GM19372 (cell line): Measurements from ENCODE around the gene ACAT2.
"Not testable (repeated sequence)": the region's sequence is repeated elsewhere in the genome, so short reads cannot be mapped to it uniquely, and the experiment has no call there.

Experiments used
- ATAC-seq: cut with Tn5 transposase; IDR thresholded peaks from one replicate; pipeline ENCODE4 v1.9.1; 2021; ENCODE audit warnings: mild to moderate bottlenecking, low read depth, moderate library complexity; ENCODE audit not compliant: unreplicated experiment

Gene ACAT2

DNA sequence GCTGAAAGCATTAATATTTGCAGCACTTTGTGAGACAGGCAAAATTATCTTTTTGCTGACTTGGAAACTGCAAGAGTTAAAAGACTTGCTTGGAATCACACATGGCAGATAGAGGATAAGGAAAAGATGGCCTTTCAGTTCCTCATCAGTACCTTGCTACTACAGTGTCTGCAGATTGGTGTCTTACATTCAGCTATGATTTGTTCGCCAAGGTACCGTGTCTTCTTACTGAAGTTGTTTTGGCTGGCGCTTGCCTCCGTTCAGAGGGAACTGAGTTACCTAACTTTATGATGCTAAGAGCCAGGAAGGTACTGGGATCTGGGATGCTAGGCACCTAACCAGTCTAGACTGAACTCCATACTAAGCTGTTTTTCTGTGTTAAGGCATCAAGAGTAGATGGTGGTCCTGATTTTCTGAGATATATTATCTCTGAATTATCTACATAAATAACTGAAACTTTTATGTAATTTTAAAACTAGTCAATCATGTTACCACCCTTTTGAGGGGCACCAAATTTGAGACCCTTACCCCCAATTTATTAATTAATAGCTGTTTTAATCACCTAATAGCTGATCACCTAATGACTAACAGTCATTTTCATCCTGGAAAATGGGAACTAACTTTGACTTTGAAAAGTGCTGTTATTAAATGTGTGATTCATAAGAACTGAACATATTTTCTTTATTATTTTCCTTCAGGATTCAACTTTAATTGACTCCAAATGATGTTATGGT, 32.1 kb upstream of the ACAT2 start:
- no peak for ATAC-seq

DNA sequence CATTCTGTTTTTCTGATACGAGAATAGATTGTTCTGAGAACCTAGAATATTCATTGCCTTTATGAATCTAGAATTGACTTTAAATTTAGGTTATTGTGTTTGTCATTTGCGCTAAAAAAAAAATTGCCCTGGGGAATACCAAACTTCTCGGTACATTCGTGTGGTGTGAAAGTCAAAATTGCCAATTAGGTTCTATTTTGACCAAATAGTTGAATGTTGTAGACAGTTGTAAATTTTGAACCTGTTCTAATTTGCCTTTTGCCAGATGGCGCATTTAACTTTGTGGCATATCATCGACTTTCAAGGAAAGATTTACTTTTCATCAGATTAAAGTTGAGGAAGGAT, 31.5 kb upstream of the ACAT2 start:
- ATAC-seq: no peak

DNA sequence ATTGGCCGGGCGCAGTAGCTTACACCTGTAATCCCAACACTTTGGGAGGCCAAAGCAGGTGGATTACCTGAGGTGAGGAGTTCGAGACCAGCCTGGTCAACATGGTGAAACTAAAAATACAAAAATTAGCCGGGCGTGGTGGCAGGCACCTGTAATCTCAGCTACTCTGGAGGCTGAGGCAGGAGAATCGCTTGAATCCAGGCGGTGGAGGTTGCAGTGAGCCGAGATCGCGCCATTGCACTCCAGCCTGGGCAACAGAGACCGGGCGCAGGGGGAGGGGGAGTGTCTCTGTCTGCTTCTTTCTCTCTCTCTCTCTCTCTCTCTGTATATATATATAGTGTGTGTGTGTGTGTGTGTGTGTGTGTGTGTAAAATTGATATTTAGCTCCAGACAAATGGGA, 29.3 kb upstream of the ACAT2 start:
- ATAC-seq: not testable (repeated sequence)

DNA sequence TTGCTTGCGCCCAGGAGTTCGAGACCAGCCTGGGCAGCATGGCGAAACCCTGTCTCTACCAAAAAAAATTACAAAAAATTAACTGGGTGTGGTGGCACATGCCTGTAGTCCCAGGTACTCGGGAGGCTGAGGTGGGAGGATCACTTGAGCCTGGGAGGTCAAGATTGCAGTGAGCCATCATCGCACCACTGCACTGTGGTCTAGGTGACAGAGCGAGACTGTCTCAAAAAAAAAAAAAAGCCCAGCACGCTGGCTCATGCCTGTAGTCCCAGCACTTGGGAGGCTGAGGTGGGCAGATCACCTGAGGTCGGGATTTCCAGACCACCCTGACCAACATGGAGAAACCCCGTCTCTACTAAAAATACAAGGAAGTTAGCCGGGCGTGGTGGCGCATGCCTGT, 28.4 kb upstream of the ACAT2 start:
- not testable (repeated sequence) for ATAC-seq

DNA sequence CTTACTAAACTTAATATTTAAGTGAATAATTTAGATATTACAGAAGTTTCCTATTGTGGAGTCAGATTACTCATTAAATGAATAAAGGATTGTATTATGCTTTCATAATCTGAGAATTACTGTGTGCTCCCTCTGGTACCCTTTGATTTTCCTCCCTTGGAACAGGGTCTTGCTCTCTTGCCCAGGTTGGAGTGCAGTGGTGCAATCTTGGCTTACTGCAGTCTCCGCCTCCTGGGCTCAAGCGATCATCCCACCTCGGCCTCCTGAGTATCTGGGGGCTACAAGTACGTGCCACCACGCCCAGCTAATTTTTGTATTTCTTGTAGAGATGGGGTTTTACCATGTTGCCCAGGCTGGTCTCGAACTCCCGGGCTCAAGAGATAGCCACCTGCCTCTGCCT, 24.9 kb upstream of the ACAT2 start:
- ATAC-seq: no peak

DNA sequence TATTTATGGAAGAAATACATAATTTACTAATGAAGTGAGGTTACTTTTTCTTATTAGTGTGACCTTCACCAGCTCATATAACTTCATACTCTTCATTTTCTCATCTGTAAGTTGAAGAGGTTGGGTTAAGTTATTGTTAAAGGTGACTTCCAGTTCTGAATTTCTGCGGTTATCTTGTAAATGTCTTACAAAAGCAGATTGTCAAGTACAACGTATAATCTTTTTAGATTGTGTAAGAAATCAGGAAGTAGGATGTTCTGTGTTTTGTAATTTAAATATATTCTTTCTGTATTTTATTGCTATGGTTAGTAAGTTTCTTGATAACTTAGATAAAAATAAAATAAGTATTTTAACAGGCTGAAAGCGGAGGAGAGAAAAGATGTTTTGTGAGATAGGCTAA, 22.5 kb upstream of the ACAT2 start:
- ATAC-seq: no peak

DNA sequence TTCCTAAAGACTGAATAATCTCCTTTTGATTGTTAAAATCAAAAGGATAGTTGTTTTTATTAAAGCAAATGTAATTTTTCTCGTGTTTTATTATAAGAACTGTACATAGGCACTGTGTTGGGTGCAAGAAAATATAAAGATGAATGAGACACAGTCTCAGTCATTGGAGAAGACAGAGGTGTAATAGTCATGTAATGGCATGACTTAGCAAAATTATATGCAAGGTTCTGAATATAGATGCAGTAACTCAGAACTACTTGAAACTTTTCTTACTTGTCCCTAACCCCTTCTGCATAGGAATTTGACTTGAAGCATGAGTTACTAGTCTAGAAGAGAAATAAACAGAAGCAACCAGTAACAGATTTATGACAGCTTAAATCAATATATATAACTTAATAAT, 19.7 kb upstream of the ACAT2 start:
- ATAC-seq: no peak

DNA sequence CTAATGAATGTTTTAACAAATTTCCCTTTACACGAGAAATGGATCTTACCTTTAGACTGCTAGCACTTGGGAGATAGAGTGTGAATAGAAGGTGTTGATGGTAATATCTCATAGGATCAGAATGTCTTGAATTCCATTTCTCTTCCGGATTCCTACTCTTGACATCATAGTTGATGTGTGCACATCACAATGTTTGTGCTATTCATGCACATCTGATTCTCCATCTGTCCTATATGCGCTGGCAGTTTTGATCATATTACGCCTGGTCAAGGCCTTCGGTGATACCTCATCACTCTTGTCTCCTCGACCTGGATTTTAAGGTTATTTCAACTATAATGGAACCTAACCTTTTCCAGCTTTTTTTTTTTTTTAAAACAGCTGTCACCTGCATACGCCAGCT, 16.8 kb upstream of the ACAT2 start:
- no peak for ATAC-seq

DNA sequence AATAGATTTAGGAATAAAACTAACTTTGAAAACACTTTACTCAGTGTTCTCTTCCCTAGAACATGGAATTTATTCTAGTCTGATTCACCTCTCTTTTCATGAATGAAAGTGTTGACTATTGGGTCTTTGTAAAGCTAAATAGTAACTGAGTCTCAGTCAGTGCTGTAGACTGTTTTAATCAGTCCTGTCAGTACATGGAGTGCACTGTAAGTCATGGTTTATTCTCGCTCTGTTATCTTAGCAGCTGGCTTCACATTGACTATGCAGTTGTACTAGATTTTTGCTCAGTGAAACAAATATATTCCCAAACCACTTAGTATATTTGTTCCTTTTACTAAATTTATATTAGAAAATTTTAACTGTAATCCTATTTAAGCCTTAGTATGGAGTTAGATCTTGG, 15.1 kb upstream of the ACAT2 start:
- no peak for ATAC-seq

DNA sequence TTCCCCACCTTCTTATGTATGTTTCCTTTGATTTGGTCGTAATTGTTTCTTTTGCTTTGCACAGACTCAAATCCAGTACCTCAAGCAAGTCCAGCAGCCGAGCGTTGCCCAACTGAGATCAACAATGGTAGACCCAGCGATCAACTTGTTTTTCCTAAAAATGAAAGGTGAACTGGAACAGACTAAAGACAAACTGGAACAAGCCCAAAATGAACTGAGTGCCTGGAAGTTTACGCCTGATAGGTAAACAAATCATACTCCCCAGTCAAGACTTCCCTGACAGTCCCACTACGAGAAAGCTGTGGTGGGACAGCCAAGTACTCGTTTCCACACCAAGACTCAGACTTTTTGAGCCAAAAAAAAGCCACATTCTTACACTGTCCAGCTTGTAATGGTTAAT, 13.7 kb upstream of the ACAT2 start:
- ATAC-seq: not testable (repeated sequence)

DNA sequence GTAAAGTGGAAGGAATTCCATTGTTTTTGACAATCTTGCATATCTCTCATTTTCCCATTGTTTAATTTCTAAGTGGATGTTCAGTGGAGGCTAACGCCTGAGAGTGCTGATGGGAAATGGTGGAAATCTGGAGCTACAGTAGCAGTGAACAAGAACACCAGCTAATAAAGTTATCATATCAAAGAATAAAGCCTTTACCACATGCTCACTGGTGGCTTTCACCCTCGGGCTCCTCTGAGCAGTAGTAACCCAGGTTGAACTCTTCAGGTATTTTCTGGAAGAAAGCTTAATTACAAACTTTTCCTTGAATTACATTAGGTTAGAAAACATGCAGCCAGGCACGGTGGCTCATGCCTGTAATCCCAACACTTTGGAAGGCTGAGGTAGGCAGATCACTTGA, 10.4 kb upstream of the ACAT2 start:
- ATAC-seq: no peak

DNA sequence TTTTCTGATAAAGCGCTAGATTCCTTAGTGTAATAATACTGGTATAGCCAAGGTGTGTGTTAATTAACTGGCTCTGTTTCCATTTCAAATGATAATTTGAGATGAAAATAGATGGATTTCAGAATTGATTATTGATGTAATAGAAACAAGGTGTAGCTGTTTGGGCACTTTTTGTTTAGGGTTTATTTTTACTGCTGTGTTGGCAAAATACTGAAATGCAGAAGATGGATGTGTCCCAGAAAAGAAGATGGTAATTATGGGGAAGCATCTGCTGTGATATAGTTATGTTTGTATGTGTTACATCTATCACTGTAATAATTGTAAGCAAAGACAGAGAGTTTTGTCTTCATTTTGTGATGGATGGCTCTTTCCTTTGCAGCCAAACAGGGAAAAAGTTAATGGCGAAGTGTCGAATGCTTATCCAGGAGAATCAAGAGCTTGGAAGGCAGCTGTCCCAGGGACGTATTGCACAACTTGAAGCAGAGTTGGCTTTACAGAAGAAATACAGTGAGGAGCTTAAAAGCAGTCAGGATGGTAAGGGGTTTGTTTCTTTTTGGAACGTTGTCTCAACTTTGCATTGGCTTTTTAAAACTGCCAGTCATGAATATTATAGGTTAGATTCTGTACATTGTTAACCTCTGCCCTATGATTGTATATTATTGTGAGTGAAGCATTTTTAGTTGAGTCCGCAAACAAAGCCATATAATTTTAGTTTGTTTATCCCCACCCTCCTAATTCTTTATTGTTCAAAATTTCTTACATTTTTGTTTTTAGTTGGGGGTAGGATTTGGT, 8.6 kb upstream of the ACAT2 start:
- no peak for ATAC-seq

DNA sequence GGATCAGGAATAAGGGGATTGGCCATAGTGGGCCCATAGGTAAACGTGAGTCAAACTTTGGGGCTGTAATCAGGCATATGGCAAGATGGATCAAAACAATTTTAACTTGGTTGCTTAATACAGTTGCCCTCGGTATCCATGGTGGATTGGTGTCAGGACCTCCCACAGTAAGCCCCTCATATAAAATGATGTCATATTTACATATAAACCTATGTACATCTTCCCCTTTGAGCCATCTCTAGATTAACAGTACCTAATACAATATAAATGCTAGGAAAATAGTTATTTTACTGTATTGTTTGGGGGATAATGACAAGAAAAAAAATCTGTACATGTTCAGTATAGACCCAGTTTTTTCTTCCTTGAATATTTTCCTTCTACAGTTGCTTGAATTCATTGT, 7.4 kb upstream of the ACAT2 start:
- ATAC-seq: no peak

DNA sequence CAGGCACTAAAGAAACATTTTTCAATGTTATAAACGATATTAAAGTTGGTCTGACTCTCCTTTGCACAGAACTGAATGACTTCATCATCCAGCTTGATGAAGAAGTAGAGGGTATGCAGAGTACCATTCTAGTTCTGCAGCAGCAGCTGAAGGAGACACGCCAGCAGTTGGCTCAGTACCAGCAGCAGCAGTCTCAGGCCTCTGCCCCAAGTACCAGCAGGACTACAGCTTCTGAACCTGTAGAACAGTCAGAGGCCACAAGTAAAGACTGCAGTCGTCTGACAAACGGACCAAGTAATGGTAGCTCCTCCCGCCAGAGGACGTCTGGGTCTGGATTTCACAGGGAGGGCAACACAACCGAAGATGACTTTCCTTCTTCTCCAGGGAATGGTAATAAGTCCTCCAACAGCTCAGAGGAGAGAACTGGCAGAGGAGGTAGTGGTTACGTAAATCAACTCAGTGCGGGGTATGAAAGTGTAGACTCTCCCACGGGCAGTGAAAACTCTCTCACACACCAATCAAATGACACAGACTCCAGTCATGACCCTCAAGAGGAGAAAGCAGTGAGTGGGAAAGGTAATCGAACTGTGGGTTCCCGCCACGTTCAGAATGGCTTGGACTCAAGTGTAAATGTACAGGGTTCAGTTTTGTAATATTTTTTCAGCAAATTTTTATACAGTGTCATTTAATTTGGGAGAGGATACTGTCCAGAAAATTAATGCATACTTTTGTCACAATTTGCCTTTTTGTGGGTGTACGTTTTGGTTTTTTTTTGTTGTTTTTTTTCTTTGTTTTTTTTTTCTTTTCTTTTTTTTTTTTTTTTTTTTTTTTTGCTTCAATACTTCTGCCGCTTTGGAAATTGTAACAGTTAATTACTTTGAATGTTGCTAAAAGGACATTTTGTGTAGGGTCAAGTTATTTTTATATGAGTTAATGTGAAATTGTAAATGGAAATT, 6.6 kb upstream of the ACAT2 start:
- no peak for ATAC-seq

DNA sequence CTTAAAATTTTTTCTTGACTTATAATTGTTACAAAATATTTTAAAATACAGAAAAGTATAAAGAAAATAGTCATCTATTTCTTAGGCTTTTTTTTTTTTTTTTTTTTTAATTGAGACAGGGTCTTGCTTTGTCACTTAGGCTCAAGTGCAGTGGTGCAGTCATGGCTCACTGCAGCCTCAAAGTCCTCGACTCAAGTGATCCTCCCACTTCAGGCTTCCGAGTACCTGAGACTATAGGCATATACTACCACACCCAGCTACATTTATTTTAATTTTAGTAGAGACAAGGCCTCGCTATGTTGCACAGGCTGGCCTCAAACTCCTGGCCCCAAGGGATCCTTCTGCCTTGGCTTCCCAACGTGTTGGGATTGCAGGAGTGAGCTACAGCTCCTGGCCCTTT, 5.3 kb upstream of the ACAT2 start:
- ATAC-seq: no peak

DNA sequence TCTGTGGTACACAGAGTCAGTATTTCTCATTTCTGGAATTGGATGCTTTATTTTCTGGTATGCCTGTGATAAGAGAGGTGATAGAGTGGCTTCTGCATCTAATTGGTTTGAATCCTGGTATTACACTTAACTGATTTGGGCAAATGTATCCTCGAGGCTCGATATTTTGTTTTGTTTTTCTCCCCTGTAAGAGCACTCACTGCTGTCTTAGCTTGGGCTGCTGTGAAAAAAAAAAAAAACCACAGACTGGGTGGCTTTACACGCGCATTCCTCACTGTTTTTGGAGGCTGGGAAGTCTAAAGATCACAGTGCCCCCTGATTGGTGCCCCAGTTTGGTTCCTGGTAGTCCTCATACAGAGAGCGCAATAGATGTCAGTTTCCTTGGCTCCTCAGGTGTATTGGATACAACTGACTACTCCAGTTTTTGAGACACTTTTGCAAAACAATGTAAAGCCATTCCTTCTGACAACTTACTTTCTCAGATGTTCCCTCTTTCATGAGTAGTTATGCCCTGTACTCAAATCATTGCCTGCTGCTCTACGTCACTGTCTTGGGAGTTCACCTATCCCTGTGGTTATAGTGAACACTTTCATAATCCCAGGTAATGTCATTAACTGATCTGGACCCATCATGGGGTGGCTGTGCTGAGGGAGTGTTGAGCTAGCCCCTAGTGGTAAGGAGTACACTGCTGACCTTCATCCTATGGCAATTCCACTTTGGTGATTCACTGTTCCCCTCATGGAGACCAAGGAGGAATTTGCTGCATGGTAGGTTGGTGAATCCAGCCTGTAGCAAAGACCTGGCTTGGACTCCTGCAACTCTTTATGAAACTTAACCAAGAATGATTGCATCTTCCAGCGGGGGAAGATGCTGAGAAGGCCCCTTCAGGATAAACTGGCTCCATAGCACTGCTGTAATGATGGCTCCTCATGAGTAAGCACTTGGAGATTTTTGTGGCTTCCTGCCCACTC, 3.5 kb upstream of the ACAT2 start:
- no peak for ATAC-seq

DNA sequence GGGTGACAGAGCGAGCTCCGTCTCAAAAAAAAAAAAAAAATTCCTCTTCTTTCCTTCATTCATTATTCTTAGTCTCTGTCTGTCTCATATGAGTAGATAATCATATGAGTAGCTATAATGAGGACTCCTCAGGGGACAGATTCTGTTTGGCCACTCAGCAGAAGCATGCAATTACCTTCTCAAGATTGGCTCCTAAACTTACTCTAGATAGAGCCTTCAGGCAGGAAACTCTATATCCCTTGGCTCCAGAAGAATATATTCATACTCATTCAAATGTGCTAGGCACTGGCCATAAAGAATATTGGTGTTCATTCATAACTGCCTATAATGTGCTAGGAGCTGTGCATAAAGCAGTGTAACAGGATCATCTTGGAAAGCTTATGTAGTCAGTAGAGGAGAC, 2.2 kb upstream of the ACAT2 start:
- no peak for ATAC-seq

DNA sequence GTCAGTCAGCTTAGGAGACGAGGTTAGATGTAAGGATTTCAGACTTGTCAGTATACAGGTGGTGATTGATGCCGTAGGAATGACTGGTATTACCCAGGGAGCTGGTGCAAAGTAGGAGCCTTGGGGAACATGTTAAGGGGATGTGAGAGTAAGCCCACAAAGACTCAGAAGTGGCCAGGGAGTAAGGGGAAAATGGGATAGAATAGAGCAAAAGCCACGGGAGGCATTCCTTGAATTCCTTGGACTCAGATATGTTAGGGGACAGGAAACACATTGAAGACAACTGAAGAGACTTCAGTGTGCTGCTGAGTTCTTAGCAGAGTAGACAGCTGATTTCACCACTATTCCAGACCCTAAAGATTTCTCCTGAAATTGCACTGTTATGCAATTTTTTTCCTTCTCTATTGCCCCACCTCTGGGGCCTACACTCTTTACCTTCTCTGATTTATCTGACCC, 1.2 kb upstream of the ACAT2 start:
- no peak for ATAC-seq

DNA sequence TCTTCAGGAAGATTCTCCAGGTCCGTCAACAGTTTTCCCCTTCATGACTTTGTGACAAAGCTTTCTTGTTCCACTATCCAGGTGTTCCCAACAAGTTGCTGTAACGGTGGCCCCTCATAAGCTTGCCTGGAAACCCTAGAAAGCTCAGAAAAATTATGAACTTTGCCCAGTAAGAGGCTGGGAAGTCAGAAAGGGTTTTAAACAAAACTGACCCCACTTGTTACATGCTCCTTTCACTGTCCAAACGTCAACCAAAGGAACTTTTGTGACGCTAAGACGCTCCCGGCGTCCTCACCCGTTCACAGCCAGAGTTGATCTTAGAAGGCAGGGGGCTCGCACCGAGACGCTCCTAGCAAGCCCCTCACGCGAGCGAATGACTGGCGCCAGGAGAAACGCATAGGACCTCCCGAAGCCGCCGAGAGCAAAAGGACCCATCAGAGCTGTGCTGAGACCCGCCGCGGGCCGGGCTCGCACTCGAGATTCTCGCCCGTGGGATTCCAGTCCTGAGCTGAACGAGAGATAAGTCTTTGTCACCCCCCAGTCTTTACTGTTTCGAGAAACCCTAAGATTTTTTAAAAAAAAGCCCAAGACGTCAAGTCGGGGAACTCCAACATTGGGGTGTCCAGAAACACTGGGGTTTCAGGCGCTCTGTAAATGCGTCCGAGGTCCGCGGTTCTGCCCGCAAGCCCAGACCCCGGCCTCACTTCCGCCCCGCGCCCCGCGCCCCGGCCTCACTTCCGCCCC, 544 bp upstream of the ACAT2 start:
- no peak for ATAC-seq
